Mesenchymal stem cell (in vitro differentiated cells and primary cell): ENCODE results near the gene NLE1.
"Not testable (repeated sequence)": the region's sequence is repeated elsewhere in the genome, so short reads cannot be mapped to it uniquely, and the experiment has no call there.

Experiments used
- DNase-seq: peaks from one replicate; pipeline ENCODE4 v3.0.0-alpha.2; 2013
- H2AFZ ChIP-seq: one replicate; pipeline ENCODE4 v1.6.1; 2013; ENCODE audit warnings: low read depth, mild to moderate bottlenecking, control low read depth, inconsistent platforms, low read length, moderate library complexity
- H2AK5ac ChIP-seq: 2 replicates; pipeline ENCODE4 v1.6.1; 2013; ENCODE audit warnings: low read length, moderate library complexity, mild to moderate bottlenecking, inconsistent platforms; ENCODE audit not compliant: severe bottlenecking
- H2BK120ac ChIP-seq: one replicate; pipeline ENCODE4 v1.6.1; 2013; ENCODE audit warnings: low read depth, mild to moderate bottlenecking, inconsistent platforms, low read length, moderate library complexity
- H2BK12ac ChIP-seq, 2 experiments: one replicate each; pipeline ENCODE4 v1.6.1; 2013; ENCODE audit warnings: inconsistent platforms in 2 of 2, low read length in 2 of 2, mild to moderate bottlenecking in 2 of 2, moderate library complexity in 2 of 2, control low read depth in 1 of 2
- H2BK15ac ChIP-seq: one replicate; pipeline ENCODE4 v1.6.1; 2013; ENCODE audit warnings: mild to moderate bottlenecking, low read depth, inconsistent platforms; ENCODE audit not compliant: poor library complexity, severe bottlenecking
- H2BK5ac ChIP-seq: 2 replicates; pipeline ENCODE4 v1.6.1; 2013; ENCODE audit warnings: low read depth, mild to moderate bottlenecking, low read length, control low read depth, inconsistent platforms; ENCODE audit not compliant: poor library complexity, severe bottlenecking
- H3K14ac ChIP-seq, 2 experiments: one replicate each; pipeline ENCODE4 v1.6.1; 2013; ENCODE audit warnings: inconsistent platforms in 2 of 2, low read length in 2 of 2, control low read depth in 1 of 2, mild to moderate bottlenecking in 1 of 2, moderate library complexity in 1 of 2
- H3K18ac ChIP-seq, 2 experiments: one replicate each; pipeline ENCODE4 v1.6.1; 2013; ENCODE audit warnings: inconsistent platforms in 2 of 2, low read length in 2 of 2, control low read depth in 1 of 2, low read depth in 1 of 2, mild to moderate bottlenecking in 1 of 2
- H3K23ac ChIP-seq, 2 experiments: one replicate each; pipeline ENCODE4 v1.6.1; 2013; ENCODE audit warnings: inconsistent platforms in 2 of 2, low read length in 2 of 2, mild to moderate bottlenecking in 2 of 2, moderate library complexity in 2 of 2, control low read depth in 1 of 2
- H3K27ac ChIP-seq: 2 replicates; pipeline ENCODE4 v1.5.1; 2013; ENCODE audit warnings: mild to moderate bottlenecking, moderate library complexity, low read length, control low read depth, inconsistent platforms; ENCODE audit not compliant: poor library complexity, severe bottlenecking
- H3K27me3 ChIP-seq, 2 experiments: 2 replicates each; pipeline versions ENCODE4 v1.6.1 to v1.7.0; 2013; ENCODE audit warnings: low read length in 2 of 2, mild to moderate bottlenecking in 2 of 2, moderate library complexity in 2 of 2, control low read depth in 1 of 2, inconsistent platforms in 1 of 2; ENCODE audit not compliant: control insufficient read depth in 1 of 2, insufficient read depth in 1 of 2
- H3K36me3 ChIP-seq, 2 experiments: 2 replicates each; pipeline versions ENCODE4 v1.6.1 to v1.7.0; 2013; ENCODE audit warnings: low read length in 2 of 2, control low read depth in 1 of 2, inconsistent platforms in 1 of 2, low read depth in 1 of 2, mild to moderate bottlenecking in 1 of 2; ENCODE audit not compliant: insufficient read depth in 2 of 2, control insufficient read depth in 1 of 2
- H3K4ac ChIP-seq, 2 experiments: one replicate each; pipeline ENCODE4 v1.6.1; 2013; ENCODE audit warnings: inconsistent platforms in 2 of 2, low read length in 2 of 2, mild to moderate bottlenecking in 2 of 2, moderate library complexity in 2 of 2, control low read depth in 1 of 2, low read depth in 1 of 2
- H3K4me1 ChIP-seq: 2 replicates; pipeline ENCODE4 v1.6.1; 2013; ENCODE audit warnings: low read depth, low read length, control low read depth; ENCODE audit not compliant: control insufficient read depth, insufficient read depth
- H3K4me2 ChIP-seq: 2 replicates; pipeline ENCODE4 v1.6.1; 2013; ENCODE audit warnings: low read length, mild to moderate bottlenecking, inconsistent platforms; ENCODE audit not compliant: poor library complexity, severe bottlenecking
- H3K4me3 ChIP-seq, 2 experiments: 2 replicates each; pipeline versions ENCODE4 v1.5.1 to v1.7.0; 2013; ENCODE audit warnings: low read length in 2 of 2, mild to moderate bottlenecking in 2 of 2, control low read depth in 1 of 2, low read depth in 1 of 2; ENCODE audit not compliant: insufficient read depth in 1 of 2
- H3K79me1 ChIP-seq: replicated peaks from 2 replicates; pipeline ENCODE4 v1.6.1; 2013; ENCODE audit warnings: mild to moderate bottlenecking, control low read depth, low read length, inconsistent platforms; ENCODE audit not compliant: poor library complexity, severe bottlenecking
- H3K9ac ChIP-seq: 2 replicates; pipeline ENCODE4 v1.7.0; 2013; ENCODE audit warnings: mild to moderate bottlenecking, low read length, moderate library complexity
- H3K9me3 ChIP-seq: 2 replicates; pipeline ENCODE4 v1.7.0; 2013; ENCODE audit warnings: mild to moderate bottlenecking, low read length; ENCODE audit not compliant: control insufficient read depth
- H4K8ac ChIP-seq: one replicate; pipeline ENCODE4 v1.6.1; 2013; ENCODE audit warnings: inconsistent platforms, mild to moderate bottlenecking, low read length, moderate library complexity
- H4K91ac ChIP-seq: one replicate; pipeline ENCODE4 v1.6.1; 2013; ENCODE audit warnings: mild to moderate bottlenecking, low read length, inconsistent platforms
- WGBS: methylation state at CpG from one replicate; pipeline ENCODE4 v1.1.7; 2013; ENCODE audit warnings: mixed read lengths; 5-methylcytosine and 5-hydroxymethylcytosine counted together

The NLE1 gene

GRCh38 chr17:35172321-35172720 is 30.2 kb upstream of the NLE1 start:
- not testable (repeated sequence) for H3K27ac ChIP-seq, H4K8ac ChIP-seq, H3K4me2 ChIP-seq, H3K18ac ChIP-seq, H4K91ac ChIP-seq, H2BK5ac ChIP-seq, H3K4me3 ChIP-seq, H2AFZ ChIP-seq, H2BK120ac ChIP-seq, H3K23ac ChIP-seq, H2BK12ac ChIP-seq, H3K27me3 ChIP-seq, H3K79me1 ChIP-seq, DNase-seq, H3K14ac ChIP-seq, H2BK15ac ChIP-seq, H3K4me1 ChIP-seq, H3K36me3 ChIP-seq, H3K9me3 ChIP-seq, H2AK5ac ChIP-seq, H3K4ac ChIP-seq
- WGBS = 75% methylated on average over 3 of the region's 3 CpGs
- peak overlapping the region; percentile 75 for H3K9ac ChIP-seq

GRCh38 chr17:35171834-35172233 is 29.7 kb upstream of the NLE1 start:
- no peak overlapping the region for H3K4me2 ChIP-seq
- H3K18ac ChIP-seq = no peak overlapping the region
- peak overlapping the region; percentile 75 for H3K9ac ChIP-seq
- no peaks in the 10 kb centered on the region for H3K9me3 ChIP-seq
- no peak overlapping the region for H3K23ac ChIP-seq
- no peak overlapping the region for H4K91ac ChIP-seq
- no peak overlapping the region for H3K4ac ChIP-seq
- no peaks in the 10 kb centered on the region for H3K79me1 ChIP-seq
- no peaks in the 10 kb centered on the region for H3K36me3 ChIP-seq
- H3K27ac ChIP-seq = no peak overlapping the region
- no peak overlapping the region for H3K4me3 ChIP-seq
- H2AFZ ChIP-seq = no peak overlapping the region
- H4K8ac ChIP-seq = no peak overlapping the region
- no peak overlapping the region for H2BK120ac ChIP-seq
- peaks cover 3 to 9% of the 10 kb centered on the region in 2 experiments for H3K27me3 ChIP-seq
- no peaks in the 10 kb centered on the region for H3K4me1 ChIP-seq
- DNase-seq = no peak
- H2AK5ac ChIP-seq = no peak overlapping the region
- no peak overlapping the region for H3K14ac ChIP-seq
- no peak overlapping the region for H2BK15ac ChIP-seq
- H2BK5ac ChIP-seq = no peak overlapping the region
- no peak overlapping the region for H2BK12ac ChIP-seq
- no CpG with 5 or more reads among the region's 2 CpGs for WGBS

GRCh38 chr17:35170968-35171771 is 29.1 kb upstream of the NLE1 start:
- no peak overlapping the region for H2BK5ac ChIP-seq
- H4K8ac ChIP-seq = no peak overlapping the region
- no peaks in the 10 kb centered on the region for H3K4me1 ChIP-seq
- no peak overlapping the region for H3K23ac ChIP-seq
- no peak overlapping the region for H2AK5ac ChIP-seq
- peak; percentile 17 for DNase-seq
- no peaks in the 10 kb centered on the region for H3K79me1 ChIP-seq
- peak overlapping the region; percentile 75 for H3K9ac ChIP-seq
- H3K36me3 ChIP-seq = no peaks in the 10 kb centered on the region
- no peak overlapping the region for H2BK12ac ChIP-seq
- H3K4ac ChIP-seq = no peak overlapping the region
- 80% methylated on average over 16 of the region's 18 CpGs for WGBS
- H3K4me2 ChIP-seq = no peak overlapping the region
- no peak overlapping the region for H3K27ac ChIP-seq
- no peak overlapping the region for H3K14ac ChIP-seq
- H3K27me3 ChIP-seq = peaks cover 7 to 9% of the 10 kb centered on the region in 2 experiments
- no peak overlapping the region for H3K18ac ChIP-seq
- no peak overlapping the region for H2AFZ ChIP-seq
- no peak overlapping the region for H3K4me3 ChIP-seq
- H4K91ac ChIP-seq = no peak overlapping the region
- H2BK120ac ChIP-seq = no peak overlapping the region
- H2BK15ac ChIP-seq = no peak overlapping the region
- no peaks in the 10 kb centered on the region for H3K9me3 ChIP-seq

GRCh38 chr17:35169835-35170363 is 27.8 kb upstream of the NLE1 start:
- no peak overlapping the region for H4K8ac ChIP-seq
- no peak overlapping the region for H3K4me2 ChIP-seq
- no peak overlapping the region for H3K14ac ChIP-seq
- no peak overlapping the region for H3K4ac ChIP-seq
- H2BK15ac ChIP-seq = no peak overlapping the region
- no peak overlapping the region for H2AFZ ChIP-seq
- H4K91ac ChIP-seq = no peak overlapping the region
- no peak overlapping the region for H2BK120ac ChIP-seq
- H3K36me3 ChIP-seq = no peaks in the 10 kb centered on the region
- no peak overlapping the region for H3K18ac ChIP-seq
- no peaks in the 10 kb centered on the region for H3K79me1 ChIP-seq
- H3K9ac ChIP-seq = no peak overlapping the region
- H3K27me3 ChIP-seq = peaks cover 0 to 9% of the 10 kb centered on the region in 2 experiments
- no peaks in the 10 kb centered on the region for H3K9me3 ChIP-seq
- 79% methylated on average over 17 of the region's 17 CpGs for WGBS
- no peak overlapping the region for H3K27ac ChIP-seq
- H3K4me3 ChIP-seq = no peak overlapping the region
- no peaks in the 10 kb centered on the region for H3K4me1 ChIP-seq
- no peak overlapping the region for H3K23ac ChIP-seq
- no peak overlapping the region for H2BK5ac ChIP-seq
- no peak overlapping the region for H2AK5ac ChIP-seq
- no peak for DNase-seq
- H2BK12ac ChIP-seq = no peak overlapping the region
